Activated naive CD8-positive, alpha-beta T cell treated with anti-CD3 and anti-CD28 coated beads, Interleukin-2, amount 50 U/mL, for 24 hours (primary cell): ENCODE measurements around the gene POLR1B.

Experiments used
- ATAC-seq: fragments of 150-1000 bp; cut with Tn5 transposase; one replicate; pipeline ENCODE4 v1.10.0; 2021
- DNase-seq: peaks from one replicate; pipeline ENCODE4 v3.0.0; 2021
- H3K27ac Mint-ChIP-seq: one replicate; pipeline ENCODE4 v1.8.0; 2021; ENCODE audit warnings: mild to moderate bottlenecking, mixed read lengths
- H3K27me3 Mint-ChIP-seq: one replicate; pipeline ENCODE4 v1.8.0; 2021; ENCODE audit warnings: mixed read lengths
- H3K36me3 Mint-ChIP-seq: one replicate; pipeline ENCODE4 v1.8.0; 2021; ENCODE audit warnings: low read depth, mixed read lengths
- H3K4me1 Mint-ChIP-seq: one replicate; pipeline ENCODE4 v1.8.0; 2021; ENCODE audit warnings: mixed read lengths
- H3K4me3 Mint-ChIP-seq: one replicate; pipeline ENCODE4 v1.8.0; 2021; ENCODE audit warnings: mild to moderate bottlenecking, moderate library complexity, mixed read lengths
- H3K9me3 Mint-ChIP-seq: one replicate; pipeline ENCODE4 v1.8.0; 2021; ENCODE audit warnings: mixed read lengths

The POLR1B gene

GRCh38 chr2:112623913-112624777, 81.9 kb downstream of the POLR1B start:
- DNase-seq (peak; percentile 69), ATAC-seq (peak; percentile 91)
- Mint-ChIP-seq H3K4me3 (no peak overlapping the region), H3K27ac (peak overlapping the region; percentile 5), H3K4me1 (peaks cover 38% of the 10 kb centered on the region), H3K36me3 (no peaks in the 10 kb centered on the region), H3K27me3 (peaks cover 3% of the 10 kb centered on the region), H3K9me3 (no peaks in the 10 kb centered on the region)

- Mint-ChIP-seq H3K36me3 (no peaks in the 10 kb centered on the region), H3K27me3 (peaks cover 9% of the 10 kb centered on the region), H3K9me3 (no peaks in the 10 kb centered on the region), H3K4me1 (peaks cover 52% of the 10 kb centered on the region), H3K27ac (no peak overlapping the region), H3K4me3 (no peak overlapping the region)
- no peak for ATAC-seq
- DNase-seq = no peak
These were observed 83.3 kb downstream of the POLR1B start for GRCh38 chr2:112625474-112626114.

- Mint-ChIP-seq H3K4me3 (no peak overlapping the region), H3K36me3 (no peaks in the 10 kb centered on the region), H3K4me1 (peaks cover 62% of the 10 kb centered on the region), H3K9me3 (no peaks in the 10 kb centered on the region), H3K27ac (peak overlapping the region; percentile 60), H3K27me3 (peaks cover 11% of the 10 kb centered on the region)
- peak; percentile 68 for DNase-seq
- peak; percentile 56 for ATAC-seq
These were observed 84.4 kb downstream of the POLR1B start for GRCh38 chr2:112626604-112627059.
